B cell (primary cell): ENCODE data around the gene AUNIP. TPM values are rescaled to one million over a fixed set of nuclear protein-coding genes. Genes with fewer than 3 reads are reported as not detected.

Source experiments
- ATAC-seq: fragments of 200-7000 bp; cut with Tn5 transposase; one replicate; pipeline ENCODE4 v1.10.0; 2021; ENCODE audit warnings: low read depth, mild to moderate bottlenecking, moderate number of reproducible peaks, moderate library complexity
- CTCF ChIA-PET: fragments of 350-600 bp; sonication (Branson Sonifier 250); formaldehyde crosslinking; loops from one replicate; lab custom pipeline; 2021; ENCODE audit warnings: antibody characterized with exemption, inconsistent platforms; lab: Charles Lee
- POLR2A ChIA-PET: fragments of 350-600 bp; sonication (Branson Sonifier 250); formaldehyde crosslinking; loops from one replicate; lab custom pipeline; 2021; ENCODE audit warnings: antibody characterized with exemption; lab: Charles Lee
- DNase-seq: peaks from one replicate; pipeline ENCODE4 v3.0.0; 2013
- H2AFZ ChIP-seq: 2 replicates; pipeline ENCODE4 v1.6.1; 2012; ENCODE audit warnings: mild to moderate bottlenecking, low read depth, low read length; ENCODE audit not compliant: insufficient read depth, poor library complexity, severe bottlenecking
- H3K27ac ChIP-seq, 2 donors: 1 replicate in 1 of 2; 2 replicates in 1 of 2; pipeline ENCODE4 v1.5.1; 2012 to 2013; ENCODE audit warnings: low read length in 2 of 2, mild to moderate bottlenecking in 2 of 2, moderate library complexity in 1 of 2
- H3K27me3 ChIP-seq, 4 experiments: fragments of 200-600 bp in 1 of 4; sonication (generic) in 1 of 4; replicated peaks in 1 of 4; 1 replicate in 2 of 4; 2 replicates in 2 of 4; pipeline versions ENCODE4 v1.6.1 to v1.7.0; 2013 to 2016; ENCODE audit warnings: low read length in 3 of 4, mild to moderate bottlenecking in 2 of 4, mixed read lengths in 1 of 4, moderate library complexity in 1 of 4; ENCODE audit not compliant: insufficient read depth in 4 of 4, control insufficient read depth in 3 of 4; ENCODE audit errors: control extremely low read depth in 1 of 4
- H3K36me3 ChIP-seq, 2 experiments: replicated peaks in 1 of 2; 1 replicate in 1 of 2; 2 replicates in 1 of 2; pipeline versions ENCODE4 v1.6.1 to v1.7.1; 2013; ENCODE audit warnings: low read length in 1 of 2; ENCODE audit not compliant: insufficient read depth in 2 of 2, control insufficient read depth in 1 of 2; ENCODE audit errors: control extremely low read depth in 1 of 2, extremely low read depth in 1 of 2
- H3K4me1 ChIP-seq, 2 donors: fragments of 200-600 bp in 1 of 2; sonication (generic) in 1 of 2; 1 replicate in 1 of 2; 2 replicates in 1 of 2; pipeline versions ENCODE4 v1.5.1 to v1.6.1; 2013 to 2017; ENCODE audit warnings: low read length in 2 of 2; ENCODE audit not compliant: control insufficient read depth in 2 of 2, insufficient read depth in 2 of 2
- H3K4me2 ChIP-seq: replicated peaks from 2 replicates; pipeline ENCODE3; 2012; ENCODE audit warnings: mild to moderate bottlenecking, low read depth, low read length; ENCODE audit not compliant: poor library complexity, severe bottlenecking
- H3K4me3 ChIP-seq, 5 experiments: fragments of 200-600 bp in 1 of 5; sonication (generic) in 1 of 5; 1 replicate in 3 of 5; 2 replicates in 2 of 5; pipeline versions ENCODE4 v1.5.1 to v1.7.0; 2011 to 2016; ENCODE audit warnings: low read length in 4 of 5, mild to moderate bottlenecking in 4 of 5, low read depth in 2 of 5, control low read depth in 1 of 5, moderate library complexity in 1 of 5; ENCODE audit not compliant: insufficient read depth in 1 of 5; ENCODE audit errors: control extremely low read depth in 1 of 5, extremely low read depth in 1 of 5
- H3K79me2 ChIP-seq: fragments of 200-600 bp; sonication (generic); one replicate; pipeline ENCODE4 v1.6.0; 2016; ENCODE audit warnings: low read length; ENCODE audit not compliant: control insufficient read depth, insufficient read depth
- H3K9ac ChIP-seq: fragments of 200-600 bp; sonication (generic); 2 replicates; pipeline ENCODE4 v1.6.1; 2017; ENCODE audit warnings: mild to moderate bottlenecking, low read length, moderate library complexity
- H3K9me3 ChIP-seq, 3 donors: one replicate each; pipeline versions ENCODE4 v1.6.1 to v1.7.1; 2013; ENCODE audit warnings: low read length in 2 of 3; ENCODE audit not compliant: control insufficient read depth in 2 of 3, insufficient read depth in 1 of 3; ENCODE audit errors: control extremely low read depth in 1 of 3
- H4K20me1 ChIP-seq: 2 replicates; pipeline ENCODE4 v1.6.0; 2012; ENCODE audit warnings: mild to moderate bottlenecking, low read length; ENCODE audit not compliant: insufficient read depth, control insufficient read depth, poor library complexity, severe bottlenecking
- H3K27ac Mint-ChIP-seq: one replicate; pipeline ENCODE4 v1.8.0; 2021; ENCODE audit warnings: mixed read lengths
- H3K27me3 Mint-ChIP-seq: one replicate; pipeline ENCODE4 v1.8.0; 2021; ENCODE audit warnings: mixed read lengths
- H3K4me1 Mint-ChIP-seq: one replicate; pipeline ENCODE4 v1.8.0; 2021; ENCODE audit warnings: mixed read lengths
- H3K4me3 Mint-ChIP-seq: one replicate; pipeline ENCODE4 v1.8.0; 2021; ENCODE audit warnings: mixed read lengths
- H3K9me3 Mint-ChIP-seq: one replicate; pipeline ENCODE4 v1.8.0; 2022; ENCODE audit warnings: mixed read lengths; ENCODE audit not compliant: insufficient read depth
- EZH2 ChIP-seq: IDR thresholded peaks from 2 replicates; pipeline ENCODE4 v1.6.1; 2012; ENCODE audit warnings: borderline replicate concordance, low read depth, mild to moderate bottlenecking, moderate library complexity, low read length; ENCODE audit not compliant: insufficient read depth, poor library complexity, severe bottlenecking
- WGBS: methylation state at CpG from one replicate; pipeline ENCODE4 v1.1.5; 2013; ENCODE audit warnings: missing lambda C conversion rate; ENCODE audit not compliant: insufficient coverage; 5-methylcytosine and 5-hydroxymethylcytosine counted together
- intact Hi-C: fragments of 100-400 bp; cut with micrococcal nuclease; formaldehyde crosslinking; loops from one replicate; pipeline ENCODE4 v1.10.0; 2022
- polyA plus RNA-seq: library from polyadenylated mRNA; depleted of rRNA; stranded (reverse); fragments of >200 nt; gene quantifications from 2 replicates; pipeline ENCODE4 v1.2.3, GENCODE V29; 2012
- total RNA-seq, 2 donors: library from RNA; stranded (reverse); fragments of 120-200 nt in 1 of 2; gene quantifications; 1 replicate in 1 of 2; 2 replicates in 1 of 2; pipeline versions ENCODE4 v1.2.3 to v1.2.4, GENCODE V29; 2013 to 2022
- TF ChIP-seq, protein P1 (sequence below): fragments of 200-600 bp; IDR thresholded peaks from one replicate; pipeline ENCODE4 v1.8.0; 2022; ENCODE audit warnings: antibody characterized with exemption, mild to moderate bottlenecking

Gene AUNIP
- total and polyA plus RNA-seq, 2 donors (not counting 1 experiment from before 2014, with no cell fraction given): 0.27 TPM; not detected in 1

DNA sequence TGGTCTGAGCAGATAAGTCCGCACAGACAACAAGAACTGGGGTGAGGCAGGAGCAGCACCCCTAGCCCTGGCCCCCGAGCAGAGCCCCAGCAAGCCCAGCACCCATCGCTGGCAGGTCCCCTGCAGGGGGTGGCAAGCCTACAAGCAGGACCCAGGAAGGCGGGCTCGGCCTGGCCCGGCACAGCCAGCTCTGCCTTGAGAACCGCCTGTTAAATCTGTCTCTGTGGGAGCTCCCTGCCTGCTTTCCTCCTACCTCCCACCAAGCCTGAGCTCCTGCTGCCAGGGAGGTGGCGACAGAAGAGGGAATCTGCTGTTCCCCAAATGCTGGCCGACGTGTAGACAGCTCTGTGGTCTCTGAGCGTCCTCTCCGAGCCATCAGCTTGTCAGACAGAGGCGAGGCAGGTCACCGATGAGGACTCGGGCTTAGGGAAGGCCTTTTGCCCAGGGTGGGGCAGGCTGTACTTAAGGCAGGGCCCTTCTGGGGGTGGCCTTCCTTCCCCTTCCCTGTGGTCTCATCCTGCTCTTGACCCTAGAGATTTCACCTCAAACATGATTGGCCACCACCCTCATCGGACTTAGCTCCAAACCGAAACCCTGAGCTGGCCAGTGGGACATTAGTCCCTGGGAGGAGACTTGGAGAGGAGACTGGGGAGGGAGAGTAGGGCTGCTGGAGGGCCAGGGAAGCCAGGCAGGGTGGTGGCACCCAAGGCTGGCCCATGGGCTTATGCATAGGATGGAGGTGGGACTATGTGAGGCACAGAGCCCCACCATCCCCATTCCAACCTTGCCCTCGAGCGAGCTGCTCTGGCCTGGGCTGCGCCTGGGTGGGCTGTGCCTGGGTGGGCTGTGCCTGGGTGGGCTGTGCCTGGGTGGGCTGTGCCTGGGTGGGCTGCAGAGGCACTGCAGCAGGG lies 51.5 kb downstream of the AUNIP start:
- Histone ChIP-seq H3K36me3 (peaks cover 0 to 3% of the 10 kb centered on the region in 2 experiments), H3K4me2 (no peak overlapping the region), H3K9ac (no peak overlapping the region), H2AFZ (no peak overlapping the region), H3K79me2 (no peaks in the 10 kb centered on the region), H4K20me1 (no peaks in the 10 kb centered on the region), H3K4me3 (no peak overlapping the region), H3K4me1 (peaks cover 16 to 23% of the 10 kb centered on the region in 2 donors), H3K27me3 (no peaks in the 10 kb centered on the region), H3K9me3 (no peaks in the 10 kb centered on the region), H3K27ac (no peak overlapping the region)
- H3K9me3 Mint-ChIP-seq: no peaks in the 10 kb centered on the region
- ChIA-PET CTCF (interaction anchor here (0.7 to 6.1 kb wide), 7 partner anchors 8 to 1402 kb away, joined by 3 to 59 read pairs (median 6); partner anchors contain the start of genes MTFR1L and SELENON), POLR2A (no interaction called here)
- ATAC-seq (no peak), DNase-seq (no peak)
- intact Hi-C loops: no loop called here
- H3K27me3 Mint-ChIP-seq: no peaks in the 10 kb centered on the region
- no peak overlapping the region for H3K27ac Mint-ChIP-seq
- H3K4me3 Mint-ChIP-seq: no peak overlapping the region
- TF ChIP-seq EZH2: no peak
- TF ChIP-seq, protein P1, sequence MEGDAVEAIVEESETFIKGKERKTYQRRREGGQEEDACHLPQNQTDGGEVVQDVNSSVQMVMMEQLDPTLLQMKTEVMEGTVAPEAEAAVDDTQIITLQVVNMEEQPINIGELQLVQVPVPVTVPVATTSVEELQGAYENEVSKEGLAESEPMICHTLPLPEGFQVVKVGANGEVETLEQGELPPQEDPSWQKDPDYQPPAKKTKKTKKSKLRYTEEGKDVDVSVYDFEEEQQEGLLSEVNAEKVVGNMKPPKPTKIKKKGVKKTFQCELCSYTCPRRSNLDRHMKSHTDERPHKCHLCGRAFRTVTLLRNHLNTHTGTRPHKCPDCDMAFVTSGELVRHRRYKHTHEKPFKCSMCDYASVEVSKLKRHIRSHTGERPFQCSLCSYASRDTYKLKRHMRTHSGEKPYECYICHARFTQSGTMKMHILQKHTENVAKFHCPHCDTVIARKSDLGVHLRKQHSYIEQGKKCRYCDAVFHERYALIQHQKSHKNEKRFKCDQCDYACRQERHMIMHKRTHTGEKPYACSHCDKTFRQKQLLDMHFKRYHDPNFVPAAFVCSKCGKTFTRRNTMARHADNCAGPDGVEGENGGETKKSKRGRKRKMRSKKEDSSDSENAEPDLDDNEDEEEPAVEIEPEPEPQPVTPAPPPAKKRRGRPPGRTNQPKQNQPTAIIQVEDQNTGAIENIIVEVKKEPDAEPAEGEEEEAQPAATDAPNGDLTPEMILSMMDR: no peak
- peaks cover 25% of the 10 kb centered on the region for H3K4me1 Mint-ChIP-seq
- WGBS: 96% methylated on average over 19 of the region's 20 CpGs

DNA sequence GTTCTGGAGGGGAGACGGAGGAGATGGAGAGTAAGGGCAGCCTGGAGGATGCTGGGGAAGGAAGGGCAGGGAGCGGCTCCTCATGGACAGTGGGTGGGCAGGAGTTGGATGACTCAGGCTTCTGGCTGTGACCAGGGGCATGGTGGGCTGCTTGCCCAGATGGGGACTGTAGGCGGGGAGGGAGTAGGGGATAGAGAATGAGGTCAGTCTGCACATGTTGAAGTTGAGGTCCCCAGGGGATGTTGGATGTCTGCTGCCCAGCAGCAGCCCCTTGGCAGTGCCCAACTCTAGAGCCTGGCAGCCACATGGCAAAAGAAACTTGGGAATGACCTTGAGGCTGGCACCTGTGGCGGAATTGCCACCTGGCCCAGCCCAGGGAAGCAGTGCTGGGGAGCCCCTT lies 52.8 kb downstream of the AUNIP start:
- no peak for TF ChIP-seq EZH2
- TF ChIP-seq, protein P1: no peak
- H2AFZ ChIP-seq: no peak overlapping the region
- POLR2A ChIA-PET: no interaction called here
- no peak overlapping the region for H3K27ac ChIP-seq
- H3K4me3 Mint-ChIP-seq: no peak overlapping the region
- CTCF ChIA-PET: interaction anchor here (1.1 to 6.0 kb wide), 2 partner anchors 13 to 285 kb away, joined by 5 to 49 read pairs; partner anchors contain the start of gene MTFR1L
- H3K27me3 Mint-ChIP-seq: no peaks in the 10 kb centered on the region
- H3K4me3 ChIP-seq: no peak overlapping the region
- no peak overlapping the region for H3K9ac ChIP-seq
- H3K9me3 Mint-ChIP-seq: no peaks in the 10 kb centered on the region
- H3K4me1 Mint-ChIP-seq: peaks cover 28% of the 10 kb centered on the region
- WGBS: 95% methylated on average over 4 of the region's 4 CpGs
- intact Hi-C loops: no loop called here
- H3K27ac Mint-ChIP-seq: no peak overlapping the region
- no peaks in the 10 kb centered on the region for H3K9me3 ChIP-seq
- H3K27me3 ChIP-seq: peaks cover 0 to 4% (median 0%) of the 10 kb centered on the region in 4 experiments
- no peak overlapping the region for H3K4me2 ChIP-seq
- H3K36me3 ChIP-seq: peaks cover 0 to 3% of the 10 kb centered on the region in 2 experiments
- no peaks in the 10 kb centered on the region for H3K79me2 ChIP-seq
- no peak for DNase-seq
- peaks cover 17 to 23% of the 10 kb centered on the region in 2 donors for H3K4me1 ChIP-seq
- no peak for ATAC-seq
- H4K20me1 ChIP-seq: no peaks in the 10 kb centered on the region
